Colonic mucosa (tissue), 4 donors: ENCODE measurements around the gene SNAP29. TPM values are rescaled to one million over a fixed set of nuclear protein-coding genes. Genes with fewer than 3 reads are reported as not detected.
"Not testable (repeated sequence)": the region's sequence is repeated elsewhere in the genome, so short reads cannot be mapped to it uniquely, and the experiment has no call there.

ENCODE experiments used
- DNase-seq: peaks from one replicate; pipeline ENCODE4 v3.0.0-alpha.2; 2020
- H3K27ac ChIP-seq: fragments of 200-600 bp; one replicate; pipeline ENCODE4 v1.8.0; 2021
- H3K27me3 ChIP-seq: fragments of 200-600 bp; one replicate; pipeline ENCODE4 v1.8.0; 2021
- H3K36me3 ChIP-seq: fragments of 200-600 bp; one replicate; pipeline ENCODE4 v1.8.0; 2021
- H3K4me1 ChIP-seq: fragments of 200-600 bp; one replicate; pipeline ENCODE4 v1.8.0; 2021; ENCODE audit warnings: mild to moderate bottlenecking
- H3K4me3 ChIP-seq: fragments of 200-600 bp; one replicate; pipeline ENCODE4 v1.8.0; 2021
- H3K9ac ChIP-seq, 2 donors: one replicate each; pipeline ENCODE4 v1.7.0; 2013; ENCODE audit warnings: control low read depth in 2 of 2, low read depth in 2 of 2, low read length in 2 of 2
- H3K9me3 ChIP-seq: fragments of 200-600 bp; one replicate; pipeline ENCODE4 v1.8.0; 2021
- intact Hi-C: fragments of 100-400 bp; cut with DNase I; formaldehyde crosslinking; loops from one replicate; pipeline ENCODE4 v1.14.1; 2022
- total RNA-seq, 2 donors: library from RNA; stranded (reverse); fragmentation: NEBNext Ultra II Directional in 1 of 2; extraction: Animal tissue kit (Norgen Biotek cat#: 25700) in 1 of 2; gene quantifications; one replicate each; pipeline ENCODE4 v1.2.1, GENCODE V29; 2021
- TF ChIP-seq, protein P1 (sequence below): fragments of 200-600 bp; IDR thresholded peaks from one replicate; pipeline ENCODE4 v1.8.0; 2022; ENCODE audit warnings: antibody characterized with exemption, mild to moderate bottlenecking
- donor health status: healthy.
- donor health status: DM: no; HTN: no; CAD: no.
- donor health status: DM: no; HTN: no; CAD: no.

The SNAP29 gene
- total RNA-seq, 2 donors from 2014 or later, result 25.3 to 39.0 TPM

DNA sequence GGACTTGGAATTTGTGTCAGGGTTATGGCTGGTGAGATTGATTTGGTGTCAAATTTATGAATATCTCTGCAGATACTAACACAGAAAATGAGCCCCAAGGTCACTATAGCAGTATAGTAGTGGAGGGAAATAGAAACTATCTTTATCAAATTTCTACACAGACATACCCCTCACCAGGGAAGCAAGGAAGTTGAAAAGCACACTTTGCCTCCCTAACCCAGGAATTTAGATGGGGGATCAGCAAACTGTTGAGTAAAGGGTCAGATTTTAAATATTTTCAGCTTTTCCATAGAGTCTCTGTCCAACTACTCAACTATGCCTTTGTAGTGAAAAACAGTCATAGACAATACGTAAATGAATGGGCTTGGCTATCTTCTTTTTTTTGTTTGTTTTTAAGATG lies 71.2 kb downstream of the SNAP29 start:
- H3K4me1 ChIP-seq, result no peaks in the 10 kb centered on the region
- no peak overlapping the region for H3K4me3 ChIP-seq
- intact Hi-C loops, result no loop called here
- H3K27me3 ChIP-seq, result no peaks in the 10 kb centered on the region
- DNase-seq, result no peak
- TF ChIP-seq, protein P1, sequence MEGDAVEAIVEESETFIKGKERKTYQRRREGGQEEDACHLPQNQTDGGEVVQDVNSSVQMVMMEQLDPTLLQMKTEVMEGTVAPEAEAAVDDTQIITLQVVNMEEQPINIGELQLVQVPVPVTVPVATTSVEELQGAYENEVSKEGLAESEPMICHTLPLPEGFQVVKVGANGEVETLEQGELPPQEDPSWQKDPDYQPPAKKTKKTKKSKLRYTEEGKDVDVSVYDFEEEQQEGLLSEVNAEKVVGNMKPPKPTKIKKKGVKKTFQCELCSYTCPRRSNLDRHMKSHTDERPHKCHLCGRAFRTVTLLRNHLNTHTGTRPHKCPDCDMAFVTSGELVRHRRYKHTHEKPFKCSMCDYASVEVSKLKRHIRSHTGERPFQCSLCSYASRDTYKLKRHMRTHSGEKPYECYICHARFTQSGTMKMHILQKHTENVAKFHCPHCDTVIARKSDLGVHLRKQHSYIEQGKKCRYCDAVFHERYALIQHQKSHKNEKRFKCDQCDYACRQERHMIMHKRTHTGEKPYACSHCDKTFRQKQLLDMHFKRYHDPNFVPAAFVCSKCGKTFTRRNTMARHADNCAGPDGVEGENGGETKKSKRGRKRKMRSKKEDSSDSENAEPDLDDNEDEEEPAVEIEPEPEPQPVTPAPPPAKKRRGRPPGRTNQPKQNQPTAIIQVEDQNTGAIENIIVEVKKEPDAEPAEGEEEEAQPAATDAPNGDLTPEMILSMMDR, result no peak
- H3K9me3 ChIP-seq, result no peaks in the 10 kb centered on the region
- H3K27ac ChIP-seq, result no peak overlapping the region
- H3K9ac ChIP-seq, result no peak overlapping the region
- no peaks in the 10 kb centered on the region for H3K36me3 ChIP-seq

DNA sequence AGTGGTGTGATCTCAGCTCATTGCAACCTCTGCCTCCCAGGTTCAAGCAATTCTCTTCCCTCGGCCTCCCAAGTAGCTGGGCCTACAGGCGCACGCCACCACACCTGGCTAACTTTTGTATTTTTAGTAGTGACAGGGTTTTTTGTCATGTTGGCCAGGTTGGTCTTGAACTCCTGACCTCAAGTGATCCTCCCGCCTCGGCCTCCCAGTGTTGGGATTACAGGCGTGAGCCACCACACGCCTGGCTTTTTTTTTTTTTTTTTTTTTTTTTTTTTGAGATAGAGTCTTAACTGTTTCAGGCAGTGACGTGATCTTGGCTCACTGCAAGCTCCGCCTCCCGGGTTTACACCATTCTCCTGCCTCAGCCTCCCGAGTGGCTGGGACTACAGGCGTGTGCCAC lies 71.6 kb downstream of the SNAP29 start:
- H3K27me3 ChIP-seq, H3K9ac ChIP-seq, H3K27ac ChIP-seq, H3K36me3 ChIP-seq, H3K4me1 ChIP-seq, H3K9me3 ChIP-seq, intact Hi-C loops, H3K4me3 ChIP-seq, DNase-seq: not testable (repeated sequence)

DNA sequence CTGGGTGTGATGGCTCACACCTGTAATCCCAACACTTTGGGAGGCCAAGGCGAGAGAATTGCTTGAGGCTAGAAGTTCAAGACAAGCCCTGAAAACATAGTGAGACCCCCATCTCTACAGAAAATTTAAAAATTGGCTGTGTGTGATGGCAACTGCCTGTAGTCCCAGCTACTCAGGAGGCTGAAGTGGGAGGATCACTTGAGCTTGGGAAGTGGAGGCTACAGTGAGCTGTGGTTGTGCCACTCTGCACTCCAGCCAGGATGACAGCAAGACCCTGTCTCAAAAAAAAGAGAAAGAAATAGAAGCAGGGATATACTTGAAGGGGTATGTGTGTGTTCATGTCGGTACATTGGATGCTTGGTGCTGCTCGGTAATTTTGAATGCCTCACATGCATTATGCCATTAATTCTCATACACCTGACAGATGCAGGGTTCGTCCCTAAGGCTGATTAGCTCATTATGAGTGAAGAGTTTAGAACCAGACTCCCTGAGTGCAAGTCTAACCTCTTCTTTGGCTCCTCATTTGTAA lies 72.4 kb downstream of the SNAP29 start:
- no peaks in the 10 kb centered on the region for H3K4me1 ChIP-seq
- TF ChIP-seq, protein P1, result no peak
- no peak overlapping the region for H3K27ac ChIP-seq
- DNase-seq, result no peak
- intact Hi-C loops, result no loop called here
- H3K4me3 ChIP-seq, result no peak overlapping the region
- no peak overlapping the region for H3K9ac ChIP-seq
- H3K9me3 ChIP-seq, result no peaks in the 10 kb centered on the region
- no peaks in the 10 kb centered on the region for H3K27me3 ChIP-seq
- no peaks in the 10 kb centered on the region for H3K36me3 ChIP-seq

GRCh38 chr22:20933910-20934309 lies 75.1 kb downstream of the SNAP29 start:
- intact Hi-C loops, result no loop called here
- Histone ChIP-seq H3K9ac (no peak overlapping the region), H3K4me1 (peaks cover 17% of the 10 kb centered on the region), H3K27ac (no peak overlapping the region), H3K27me3 (no peaks in the 10 kb centered on the region), H3K36me3 (no peaks in the 10 kb centered on the region), H3K4me3 (no peak overlapping the region), H3K9me3 (no peaks in the 10 kb centered on the region)
- TF ChIP-seq, protein P1, result no peak
- DNase-seq, result no peak

DNA sequence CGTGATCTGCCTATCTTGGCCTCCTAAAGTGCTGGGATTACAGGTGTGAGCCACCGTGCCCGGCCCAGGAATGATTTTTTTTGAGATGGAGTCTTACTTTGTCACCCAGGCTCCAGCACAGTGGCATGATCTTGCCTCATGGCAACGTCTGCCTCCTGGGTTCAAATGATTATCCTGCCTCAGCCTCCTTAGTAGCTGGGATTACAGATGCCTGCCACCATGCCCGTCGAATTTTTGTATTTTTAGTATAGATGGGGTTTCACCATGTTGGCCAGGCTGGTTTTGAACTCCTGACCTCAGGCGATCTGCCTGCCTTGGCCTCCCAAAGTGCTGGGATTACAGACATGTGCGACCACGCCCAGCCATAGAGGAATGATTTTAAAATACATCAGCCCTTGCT lies 76.2 kb downstream of the SNAP29 start:
- H3K4me3 ChIP-seq, H3K27me3 ChIP-seq, H3K9me3 ChIP-seq, intact Hi-C loops, H3K9ac ChIP-seq, DNase-seq, H3K27ac ChIP-seq, H3K36me3 ChIP-seq: not testable (repeated sequence)
- H3K4me1 ChIP-seq, result peaks cover 19% of the 10 kb centered on the region

- H3K36me3 ChIP-seq, intact Hi-C loops, H3K9me3 ChIP-seq, H3K27ac ChIP-seq, H3K27me3 ChIP-seq, H3K4me3 ChIP-seq, DNase-seq, H3K9ac ChIP-seq: not testable (repeated sequence)
- H3K4me1 ChIP-seq, result peaks cover 19% of the 10 kb centered on the region
Observed at GRCh38 chr22:20935780-20936539, 77.2 kb downstream of the SNAP29 start.
